Heart left ventricle (tissue), 13 donors: ENCODE data around the gene SHKBP1.

ENCODE experiments used
- POLR2A ChIP-seq, 2 donors: fragments of 450-650 bp; IDR thresholded peaks; one replicate each; pipeline ENCODE4 v1.6.1; 2017; ENCODE audit warnings: antibody characterized with exemption in 2 of 2, mild to moderate bottlenecking in 2 of 2, moderate library complexity in 2 of 2
- TF ChIP-seq, protein P1 (sequence below), 12 donors: fragments of 200-600 bp; sonication (generic) in 4 of 12; IDR thresholded peaks; one replicate each; pipeline versions ENCODE4 v1.5.0 to v1.8.0; 2018 to 2022; ENCODE audit warnings: antibody characterized with exemption in 12 of 12, mild to moderate bottlenecking in 5 of 12
- donor health status: ischemic (EF 13 %, LVEDD 7.1; RV severe dilation, severe dysfunction).
- donor health status: DM: no; HTN: yes; CAD: no.
- donor health status: DM: no; HTN: no; CAD: no.
- donor health status: ischemic (EF 25% LVEDD 6.9; RV normal size, moderate dysfunction).
- donor health status: ischemic (EF 25% LVEDD 5.7; RV mildly dilated, moderate dysfunction).
- donor health status: ischemic (EF 35%, LVEDD 5.7; RV mildly dilated, moderate dysfunction).
- donor health status: nonischemic (EF 11% LVEDD 7.7; RV severe dilation, severe dysfunction).
- donor health status: DM: yes; HTN: yes; CAD: no.
- donor health status: PGD.
- donor health status: ischemic (EF 29% LVEDD 5.4; RV normal size, mild dysfunction).
- donor health status: nonischemic (EF 23%, LVEDD 6.1; RV moderate dilation, normal function).

DNA sequence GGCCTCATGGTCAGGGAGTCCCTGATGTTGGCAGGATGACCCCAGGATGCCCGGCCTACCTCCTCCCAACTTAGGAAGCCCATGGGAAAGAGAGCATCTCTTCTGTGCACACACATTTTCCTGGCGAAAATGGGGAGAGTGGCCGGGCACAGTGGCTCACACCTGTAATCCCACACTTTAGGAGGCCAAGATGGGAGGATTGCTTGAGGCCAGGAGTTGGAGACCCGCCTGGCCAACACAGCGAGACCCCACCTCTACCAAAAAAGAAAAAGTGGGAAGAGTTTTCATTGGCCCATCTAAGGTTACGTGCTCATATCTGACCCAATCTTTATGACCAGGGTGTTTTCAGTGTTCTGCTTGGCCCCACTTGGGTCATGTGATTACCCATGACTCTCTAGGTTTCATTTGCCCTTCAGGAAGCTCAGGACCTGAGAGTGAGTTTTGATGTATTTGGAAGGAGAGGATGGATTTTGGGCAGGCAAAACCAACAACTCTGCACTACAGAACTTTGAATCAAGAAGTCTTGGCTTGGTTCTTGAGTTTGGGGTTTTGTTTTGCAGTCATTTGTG, 33.6 kb upstream of the SHKBP1 start:
- TF ChIP-seq, protein P1, sequence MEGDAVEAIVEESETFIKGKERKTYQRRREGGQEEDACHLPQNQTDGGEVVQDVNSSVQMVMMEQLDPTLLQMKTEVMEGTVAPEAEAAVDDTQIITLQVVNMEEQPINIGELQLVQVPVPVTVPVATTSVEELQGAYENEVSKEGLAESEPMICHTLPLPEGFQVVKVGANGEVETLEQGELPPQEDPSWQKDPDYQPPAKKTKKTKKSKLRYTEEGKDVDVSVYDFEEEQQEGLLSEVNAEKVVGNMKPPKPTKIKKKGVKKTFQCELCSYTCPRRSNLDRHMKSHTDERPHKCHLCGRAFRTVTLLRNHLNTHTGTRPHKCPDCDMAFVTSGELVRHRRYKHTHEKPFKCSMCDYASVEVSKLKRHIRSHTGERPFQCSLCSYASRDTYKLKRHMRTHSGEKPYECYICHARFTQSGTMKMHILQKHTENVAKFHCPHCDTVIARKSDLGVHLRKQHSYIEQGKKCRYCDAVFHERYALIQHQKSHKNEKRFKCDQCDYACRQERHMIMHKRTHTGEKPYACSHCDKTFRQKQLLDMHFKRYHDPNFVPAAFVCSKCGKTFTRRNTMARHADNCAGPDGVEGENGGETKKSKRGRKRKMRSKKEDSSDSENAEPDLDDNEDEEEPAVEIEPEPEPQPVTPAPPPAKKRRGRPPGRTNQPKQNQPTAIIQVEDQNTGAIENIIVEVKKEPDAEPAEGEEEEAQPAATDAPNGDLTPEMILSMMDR (IDR thresholded peaks at IDR 0.05) = no peak
- TF ChIP-seq POLR2A (IDR thresholded peaks at IDR 0.05) = no peak
